IPS DF 6.9 (cell line): ENCODE data around the gene LBX1.

Source experiments
- DNase-seq: peaks from one replicate; pipeline ENCODE4 v3.0.0-alpha.2; 2013; ENCODE audit warnings: low read depth, low spot score
- H3K27ac ChIP-seq: one replicate; pipeline ENCODE4 v1.5.1; 2013; ENCODE audit warnings: low read length, control low read depth
- H3K27me3 ChIP-seq: 2 replicates; pipeline ENCODE4 v1.6.1; 2013; ENCODE audit warnings: mild to moderate bottlenecking, low read length; ENCODE audit not compliant: control insufficient read depth, insufficient read depth
- H3K36me3 ChIP-seq: 2 replicates; pipeline ENCODE4 v1.6.1; 2013; ENCODE audit warnings: low read length; ENCODE audit not compliant: control insufficient read depth, insufficient read depth
- H3K4me1 ChIP-seq: 2 replicates; pipeline ENCODE4 v1.6.1; 2013; ENCODE audit warnings: low read length; ENCODE audit not compliant: control insufficient read depth, insufficient read depth
- H3K4me3 ChIP-seq: 2 replicates; pipeline ENCODE4 v1.5.1; 2013; ENCODE audit warnings: mild to moderate bottlenecking, low read length
- H3K9me3 ChIP-seq: 2 replicates; pipeline ENCODE4 v1.6.1; 2013; ENCODE audit warnings: low read length, inconsistent platforms; ENCODE audit not compliant: control insufficient read depth, insufficient read depth
- WGBS: extraction: QIAGEN DNeasy Blood & Tissue Kit; methylation state at CpG from one replicate; pipeline ENCODE4 v1.1.7; 2013; ENCODE audit warnings: mixed read lengths, missing lambda C conversion rate; ENCODE audit not compliant: insufficient read length, insufficient coverage; 5-methylcytosine and 5-hydroxymethylcytosine counted together

Gene LBX1

GRCh38 chr10:101229266-101230182, at the start of gene LBX1:
Gene LBX1 (minus strand): TSS chr10:101229463. CDS start chr10:101228815, 648 bp downstream.
- no peaks in the 10 kb centered on the region for H3K9me3 ChIP-seq
- H3K27me3 ChIP-seq: peaks cover 98% of the 10 kb centered on the region
- no peaks in the 10 kb centered on the region; the same call in none of the 2 replicates for H3K4me1 ChIP-seq
- H3K27ac ChIP-seq: no peak within 1 kb of the TSS
- no peaks in the 10 kb centered on the region for H3K36me3 ChIP-seq
- H3K4me3 ChIP-seq: no peak within 1 kb of the TSS
- no CpG with 5 or more reads among the region's 63 CpGs for WGBS
- no peak for DNase-seq

- Histone ChIP-seq H3K4me3 (no peak overlapping the region), H3K27ac (no peak overlapping the region), H3K9me3 (no peaks in the 10 kb centered on the region), H3K27me3 (no peaks in the 10 kb centered on the region), H3K4me1 (peaks cover 5% of the 10 kb centered on the region; the same call in 1 of the 2 replicates), H3K36me3 (no peaks in the 10 kb centered on the region)
- no peak for DNase-seq
- no CpG with 5 or more reads among the region's 4 CpGs for WGBS
These were observed 44.5 kb upstream of the LBX1 start for GRCh38 chr10:101273741-101274140.

GRCh38 chr10:101273330-101273729, 44.1 kb upstream of the LBX1 start:
- no peak for DNase-seq
- no peaks in the 10 kb centered on the region for H3K36me3 ChIP-seq
- no peaks in the 10 kb centered on the region for H3K27me3 ChIP-seq
- H3K4me3 ChIP-seq: no peak overlapping the region
- peaks cover 5% of the 10 kb centered on the region; the same call in 1 of the 2 replicates for H3K4me1 ChIP-seq
- WGBS: no CpG with 5 or more reads among the region's 10 CpGs
- H3K27ac ChIP-seq: no peak overlapping the region
- no peaks in the 10 kb centered on the region for H3K9me3 ChIP-seq

- DNase-seq: peak; percentile 86
- Histone ChIP-seq H3K9me3 (no peaks in the 10 kb centered on the region), H3K36me3 (no peaks in the 10 kb centered on the region), H3K4me3 (no peak overlapping the region), H3K27ac (no peak overlapping the region), H3K4me1 (peaks cover 5% of the 10 kb centered on the region; the same call in 1 of the 2 replicates), H3K27me3 (no peaks in the 10 kb centered on the region)
- WGBS: no CpG with 5 or more reads among the region's 13 CpGs
These were observed 43.1 kb upstream of the LBX1 start for GRCh38 chr10:101272229-101272868.

GRCh38 chr10:101270763-101271162, 41.5 kb upstream of the LBX1 start:
- no peak overlapping the region for H3K27ac ChIP-seq
- no peaks in the 10 kb centered on the region for H3K27me3 ChIP-seq
- DNase-seq: no peak
- no peaks in the 10 kb centered on the region for H3K9me3 ChIP-seq
- H3K4me3 ChIP-seq: no peak overlapping the region
- no peaks in the 10 kb centered on the region for H3K36me3 ChIP-seq
- WGBS: no CpG with 5 or more reads among the region's 3 CpGs
- H3K4me1 ChIP-seq: peaks cover 8% of the 10 kb centered on the region; the same call in 1 of the 2 replicates

GRCh38 chr10:101267776-101268175, 38.5 kb upstream of the LBX1 start:
- WGBS: no CpG with 5 or more reads among the region's 4 CpGs
- H3K27ac ChIP-seq: no peak overlapping the region

GRCh38 chr10:101267290-101267680, 38.0 kb upstream of the LBX1 start:
- no peaks in the 10 kb centered on the region for H3K9me3 ChIP-seq
- no peak overlapping the region for H3K4me3 ChIP-seq
- no CpG with 5 or more reads among the region's 7 CpGs for WGBS
- no peak overlapping the region for H3K27ac ChIP-seq
- H3K4me1 ChIP-seq: peaks cover 7% of the 10 kb centered on the region
- no peak for DNase-seq
- H3K36me3 ChIP-seq: no peaks in the 10 kb centered on the region
- H3K27me3 ChIP-seq: no peaks in the 10 kb centered on the region

More at GRCh38 chr10:101267776-101268175, 38.5 kb upstream of the LBX1 start:
- no peak for DNase-seq
- no peaks in the 10 kb centered on the region for H3K9me3 ChIP-seq
- no peaks in the 10 kb centered on the region for H3K36me3 ChIP-seq
- peaks cover 10% of the 10 kb centered on the region for H3K4me1 ChIP-seq
- no peaks in the 10 kb centered on the region for H3K27me3 ChIP-seq
- no peak overlapping the region for H3K4me3 ChIP-seq

GRCh38 chr10:101266381-101267289, 37.4 kb upstream of the LBX1 start:
- H3K27me3 ChIP-seq: no peaks in the 10 kb centered on the region
- DNase-seq: no peak
- no peaks in the 10 kb centered on the region for H3K9me3 ChIP-seq
- H3K4me1 ChIP-seq: peaks cover 6% of the 10 kb centered on the region
- no peak overlapping the region for H3K27ac ChIP-seq
- H3K4me3 ChIP-seq: no peak overlapping the region
- no CpG with 5 or more reads among the region's 13 CpGs for WGBS
- H3K36me3 ChIP-seq: no peaks in the 10 kb centered on the region

- no peak overlapping the region for H3K4me3 ChIP-seq
- no peaks in the 10 kb centered on the region; the same call in 1 of the 2 replicates for H3K27me3 ChIP-seq
- no peaks in the 10 kb centered on the region for H3K36me3 ChIP-seq
- WGBS: no CpG with 5 or more reads among the region's 11 CpGs
- DNase-seq: no peak
- peaks cover 12% of the 10 kb centered on the region for H3K4me1 ChIP-seq
- no peaks in the 10 kb centered on the region for H3K9me3 ChIP-seq
- no peak overlapping the region for H3K27ac ChIP-seq
These were observed 34.0 kb upstream of the LBX1 start for GRCh38 chr10:101263150-101263752.
